Esophagus muscularis mucosa (tissue), 4 donors: ENCODE measurements around the gene RXRA. TPM values are rescaled to one million over a fixed set of nuclear protein-coding genes. Genes with fewer than 3 reads are reported as not detected.

ENCODE experiments used
- DNase-seq: peaks from one replicate; pipeline ENCODE4 v3.0.0-alpha.2; 2017; ENCODE audit errors: extremely low spot score
- H3K27ac ChIP-seq, 4 donors: fragments of 200-600 bp; sonication (generic); replicated peaks in 1 of 4; 1 replicate in 3 of 4; 2 replicates in 1 of 4; pipeline ENCODE4 v1.5.1; 2016 to 2019; ENCODE audit warnings: mild to moderate bottlenecking in 1 of 4
- H3K27me3 ChIP-seq, 4 donors: fragments of 200-600 bp; sonication (generic); one replicate each; pipeline versions ENCODE4 v1.5.1 to v1.6.0; 2016 to 2019
- H3K36me3 ChIP-seq, 4 donors: fragments of 200-600 bp; sonication (generic); one replicate each; pipeline ENCODE4 v1.5.1; 2016 to 2019
- H3K4me1 ChIP-seq, 4 donors: fragments of 200-600 bp; sonication (generic); one replicate each; pipeline ENCODE4 v1.5.1; 2016 to 2019
- H3K4me3 ChIP-seq, 4 donors: fragments of 200-600 bp; sonication (generic); 1 replicate in 2 of 4; 2 replicates in 2 of 4; pipeline ENCODE4 v1.5.1; 2016 to 2019; ENCODE audit warnings: mild to moderate bottlenecking in 4 of 4, moderate library complexity in 1 of 4
- H3K9me3 ChIP-seq, 4 donors: fragments of 200-600 bp; sonication (generic); 1 replicate in 3 of 4; 2 replicates in 1 of 4; pipeline ENCODE4 v1.5.1; 2016 to 2019
- EP300 ChIP-seq: sonication (generic); formaldehyde crosslinking; IDR thresholded peaks from one replicate; pipeline ENCODE4 v1.6.1; 2017; ENCODE audit warnings: antibody characterized with exemption
- POLR2A ChIP-seq: fragments of 450-650 bp; IDR thresholded peaks from one replicate; pipeline ENCODE4 v1.6.1; 2017; ENCODE audit warnings: antibody characterized with exemption, moderate library complexity, mild to moderate bottlenecking, low read depth
- POLR2AphosphoS5 ChIP-seq, 2 donors: sonication (generic); formaldehyde crosslinking; IDR thresholded peaks; one replicate each; pipeline ENCODE4 v1.6.1; 2017; ENCODE audit warnings: antibody characterized with exemption in 2 of 2
- WGBS: methylation state at CpG from one replicate; pipeline ENCODE4 v1.1.5; 2018; 5-methylcytosine and 5-hydroxymethylcytosine counted together
- intact Hi-C: fragments of 100-400 bp; cut with DNase I; formaldehyde crosslinking; loops from one replicate; pipeline ENCODE4 v1.15.1; 2023
- total RNA-seq, 4 donors: library from RNA; depleted of rRNA; stranded (reverse); fragments of >200 nt; gene quantifications; one replicate each; pipeline versions ENCODE4 v1.1.0 to v1.2.1, GENCODE V29; 2016
- TF ChIP-seq, protein P1 (sequence below), 3 experiments: fragments of 200-600 bp in 2 of 3; fragments of 450-650 bp in 1 of 3; sonication (generic) in 2 of 3; IDR thresholded peaks; one replicate each; pipeline ENCODE4 v1.5.1; 2017 to 2019; ENCODE audit warnings: antibody characterized with exemption in 3 of 3, mild to moderate bottlenecking in 2 of 3, moderate library complexity in 1 of 3

Gene RXRA
- total RNA-seq, 4 donors from 2014 or later: 46.4 to 81.0 (median 63.7) TPM

DNA sequence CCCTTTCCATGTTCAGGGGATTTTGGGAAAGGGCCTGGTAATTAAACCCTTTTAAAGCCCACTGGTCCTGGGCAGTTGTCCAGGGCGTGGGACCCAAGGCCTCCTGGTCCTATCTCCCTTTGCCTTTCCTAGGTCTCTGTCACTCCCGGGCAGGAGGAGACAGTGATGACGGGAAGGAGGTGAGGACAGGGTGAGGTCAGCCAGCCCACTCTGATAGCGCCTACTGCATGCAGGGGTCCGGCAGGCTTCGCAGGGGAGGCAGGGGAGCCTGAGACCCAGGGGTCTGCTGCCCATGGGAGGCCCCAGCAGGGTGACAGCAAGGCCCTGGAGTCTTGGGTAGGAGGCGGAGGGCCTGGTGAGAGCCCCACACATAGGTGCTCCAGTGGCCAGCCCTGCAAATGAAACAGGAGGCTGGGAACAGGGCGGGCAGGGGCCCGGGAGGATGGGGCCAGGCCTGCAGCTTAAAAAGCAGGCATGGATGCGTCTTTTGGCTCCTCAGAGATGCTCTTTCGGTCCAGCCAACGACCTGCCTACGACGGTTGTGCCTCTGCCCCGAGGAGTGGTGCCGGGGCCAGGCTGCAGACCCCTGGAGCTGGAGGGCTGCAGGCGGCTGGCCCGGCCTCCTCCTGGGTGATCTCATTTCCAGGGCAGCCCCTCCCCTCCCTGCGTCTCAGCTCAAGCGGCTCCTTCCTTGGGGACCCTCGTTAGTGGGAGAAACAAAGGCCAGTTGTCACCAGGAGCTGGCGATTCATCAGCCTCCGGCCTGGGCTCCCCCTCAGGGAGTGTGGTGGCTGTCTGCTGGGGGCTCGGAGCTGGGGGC, 6.7 kb upstream of the RXRA start:
- TF ChIP-seq POLR2AphosphoS5 (IDR thresholded peaks at IDR 0.05): no peak
- TF ChIP-seq, protein P1, sequence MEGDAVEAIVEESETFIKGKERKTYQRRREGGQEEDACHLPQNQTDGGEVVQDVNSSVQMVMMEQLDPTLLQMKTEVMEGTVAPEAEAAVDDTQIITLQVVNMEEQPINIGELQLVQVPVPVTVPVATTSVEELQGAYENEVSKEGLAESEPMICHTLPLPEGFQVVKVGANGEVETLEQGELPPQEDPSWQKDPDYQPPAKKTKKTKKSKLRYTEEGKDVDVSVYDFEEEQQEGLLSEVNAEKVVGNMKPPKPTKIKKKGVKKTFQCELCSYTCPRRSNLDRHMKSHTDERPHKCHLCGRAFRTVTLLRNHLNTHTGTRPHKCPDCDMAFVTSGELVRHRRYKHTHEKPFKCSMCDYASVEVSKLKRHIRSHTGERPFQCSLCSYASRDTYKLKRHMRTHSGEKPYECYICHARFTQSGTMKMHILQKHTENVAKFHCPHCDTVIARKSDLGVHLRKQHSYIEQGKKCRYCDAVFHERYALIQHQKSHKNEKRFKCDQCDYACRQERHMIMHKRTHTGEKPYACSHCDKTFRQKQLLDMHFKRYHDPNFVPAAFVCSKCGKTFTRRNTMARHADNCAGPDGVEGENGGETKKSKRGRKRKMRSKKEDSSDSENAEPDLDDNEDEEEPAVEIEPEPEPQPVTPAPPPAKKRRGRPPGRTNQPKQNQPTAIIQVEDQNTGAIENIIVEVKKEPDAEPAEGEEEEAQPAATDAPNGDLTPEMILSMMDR (IDR thresholded peaks at IDR 0.05): no peak
- TF ChIP-seq POLR2A: no peak
- TF ChIP-seq EP300: no peak
- DNase-seq: no peak
- Histone ChIP-seq H3K27me3 (no peaks in the 10 kb centered on the region), H3K36me3 (no peaks in the 10 kb centered on the region), H3K9me3 (no peaks in the 10 kb centered on the region), H3K27ac (no peak overlapping the region), H3K4me1 (peaks cover 21 to 44% (median 40%) of the 10 kb centered on the region in 4 donors), H3K4me3 (no peak overlapping the region)
- intact Hi-C loops: loop anchor here (5.0 kb wide), 1 partner anchor 37 kb away; no protein-coding TSS in a partner anchor
- WGBS: 92% methylated on average over 18 of the region's 24 CpGs

DNA sequence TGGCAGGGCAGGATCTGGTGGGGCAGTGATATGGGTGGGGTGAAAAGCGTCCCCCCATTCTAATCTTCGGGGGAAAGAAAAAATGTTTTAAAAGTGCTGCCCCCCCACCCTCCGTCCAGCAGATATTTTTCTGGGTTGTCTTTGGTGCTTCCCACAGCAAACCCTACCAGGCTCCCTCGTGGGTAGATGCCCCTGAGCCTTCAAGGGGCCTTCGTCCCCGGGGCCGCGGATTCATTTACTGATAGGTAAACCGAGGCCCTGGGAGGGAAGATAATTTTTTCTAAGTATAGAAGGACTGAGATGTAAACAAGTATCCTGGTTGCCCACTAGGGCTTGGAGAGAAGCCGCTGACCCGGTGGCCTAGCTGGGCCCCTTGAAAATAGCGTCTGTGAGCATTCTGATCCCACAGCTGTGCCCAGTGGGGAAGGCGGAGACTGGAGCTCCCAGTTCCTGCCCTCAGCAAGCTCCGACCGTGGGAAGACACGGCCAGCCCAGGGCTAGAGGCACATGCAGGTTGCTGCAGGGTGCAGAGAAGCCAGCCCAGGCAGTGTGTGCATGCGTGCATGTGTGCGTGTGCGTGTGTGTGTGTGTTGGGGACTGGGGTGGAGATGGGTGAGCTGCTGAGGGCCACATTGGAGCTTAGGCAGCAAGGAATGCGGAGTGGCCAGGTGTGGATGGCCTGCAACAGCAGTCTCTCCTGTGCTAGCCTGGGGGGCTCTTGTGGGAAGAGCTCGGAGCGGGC, 6.0 kb upstream of the RXRA start:
- Histone ChIP-seq H3K27ac (no peak overlapping the region), H3K9me3 (no peaks in the 10 kb centered on the region), H3K4me3 (no peak overlapping the region), H3K4me1 (peaks cover 27 to 50% (median 45%) of the 10 kb centered on the region in 4 donors), H3K27me3 (no peaks in the 10 kb centered on the region), H3K36me3 (no peaks in the 10 kb centered on the region)
- TF ChIP-seq, protein P1 (IDR thresholded peaks at IDR 0.05): no peak
- TF ChIP-seq POLR2AphosphoS5 (IDR thresholded peaks at IDR 0.05): no peak
- TF ChIP-seq POLR2A: no peak
- TF ChIP-seq EP300: no peak
- WGBS: 85% methylated on average over 17 of the region's 22 CpGs
- DNase-seq: no peak
- intact Hi-C loops: loop anchor here (5.0 kb wide), 1 partner anchor 38 kb away; no protein-coding TSS in a partner anchor

DNA sequence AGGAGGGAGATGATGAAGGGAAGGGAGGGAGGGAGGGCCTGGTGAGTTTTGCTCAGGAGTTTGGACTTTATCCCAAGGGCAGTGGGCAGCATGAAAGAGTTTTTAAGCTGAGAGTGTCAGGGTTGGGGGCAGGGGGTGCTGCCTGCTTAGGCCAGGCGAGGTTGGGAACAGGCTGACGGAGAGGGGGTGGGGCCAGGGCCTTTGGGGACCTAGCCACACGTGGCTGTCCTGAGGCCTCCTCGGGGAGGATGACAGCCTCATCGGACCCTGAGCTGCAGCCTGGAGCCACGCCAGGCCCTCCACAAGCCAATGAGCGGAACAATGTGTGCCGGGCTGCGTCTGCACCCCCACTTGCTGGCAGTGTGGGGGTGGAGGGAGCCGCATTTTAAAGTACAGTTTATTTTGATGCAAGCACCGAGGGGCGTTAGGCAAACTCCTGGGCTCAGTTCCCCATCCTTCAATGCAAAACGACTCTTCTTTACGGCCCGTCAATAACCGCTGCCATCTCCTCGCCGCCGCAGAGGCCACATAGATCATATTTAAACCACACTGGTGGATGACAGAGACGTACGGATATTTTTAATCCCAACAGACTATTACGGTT, 5.3 kb upstream of the RXRA start:
- no peaks in the 10 kb centered on the region for H3K27me3 ChIP-seq
- H3K4me3 ChIP-seq: no peak overlapping the region
- 71% methylated on average over 21 of the region's 22 CpGs for WGBS
- no peaks in the 10 kb centered on the region for H3K36me3 ChIP-seq
- DNase-seq: no peak
- no peaks in the 10 kb centered on the region for H3K9me3 ChIP-seq
- H3K4me1 ChIP-seq: peaks cover 27 to 47% (median 38%) of the 10 kb centered on the region in 4 donors
- intact Hi-C loops: loop anchor here (5.0 kb wide), 1 partner anchor 39 kb away; no protein-coding TSS in a partner anchor
- TF ChIP-seq POLR2A (no peak), EP300 (no peak), POLR2AphosphoS5 (IDR thresholded peaks at IDR 0.05) (no peak)
- TF ChIP-seq, protein P1 (IDR thresholded peaks at IDR 0.05): no peak
- H3K27ac ChIP-seq: no peak overlapping the region

DNA sequence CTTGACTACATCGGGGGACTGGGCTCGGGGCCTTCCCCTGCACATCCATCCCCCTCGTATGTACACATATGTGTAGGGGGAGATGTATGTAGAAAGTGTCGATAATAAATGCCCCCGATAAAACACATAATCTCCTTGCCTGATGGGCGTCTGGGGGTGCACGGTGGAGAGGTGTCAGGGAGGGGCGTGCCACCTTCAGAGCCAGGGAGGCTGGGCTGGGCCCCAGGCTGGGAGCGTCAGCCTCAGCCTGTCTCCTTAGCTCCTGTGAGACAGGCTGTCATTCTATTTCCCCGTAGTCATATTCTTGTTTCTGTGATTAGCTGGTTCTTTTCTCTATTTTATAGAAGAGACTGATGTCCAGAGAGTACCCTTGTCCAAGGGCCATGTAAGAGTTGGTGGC, 4.7 kb upstream of the RXRA start:
- no peaks in the 10 kb centered on the region for H3K36me3 ChIP-seq
- no peak overlapping the region for H3K27ac ChIP-seq
- peaks cover 22 to 41% (median 32%) of the 10 kb centered on the region in 4 donors for H3K4me1 ChIP-seq
- H3K27me3 ChIP-seq: no peaks in the 10 kb centered on the region
- no peaks in the 10 kb centered on the region for H3K9me3 ChIP-seq
- 90% methylated on average over 10 of the region's 10 CpGs for WGBS
- intact Hi-C loops: loop anchor here (5.0 kb wide), 1 partner anchor 39 kb away; no protein-coding TSS in a partner anchor
- no peak overlapping the region for H3K4me3 ChIP-seq
- no peak for TF ChIP-seq EP300
- TF ChIP-seq, protein P1 (IDR thresholded peaks at IDR 0.05): no peak
- TF ChIP-seq POLR2A: no peak
- no peak for TF ChIP-seq POLR2AphosphoS5 (IDR thresholded peaks at IDR 0.05)
- DNase-seq: no peak
